Endothelial cell (in vitro differentiated cells): ENCODE results near the gene ATAD3C. TPM values are rescaled to one million over a fixed set of nuclear protein-coding genes. Genes with fewer than 3 reads are reported as not detected.
A peak's percentile ranks its signal among the peaks of the same experiment; 100 is the strongest.
"Not testable (repeated sequence)": the region's sequence is repeated elsewhere in the genome, so short reads cannot be mapped to it uniquely, and the experiment has no call there.

Source experiments
- DNase-seq: peaks from one replicate; pipeline ENCODE4 v3.0.0; 2021; ENCODE audit warnings: low spot score
- H3K27ac Mint-ChIP-seq: one replicate; pipeline ENCODE4 v1.8.0; 2021; ENCODE audit warnings: mixed read lengths, inconsistent platforms; ENCODE audit not compliant: unreplicated experiment
- H3K27me3 Mint-ChIP-seq: one replicate; pipeline ENCODE4 v1.8.0; 2021; ENCODE audit warnings: mild to moderate bottlenecking, moderate library complexity, mixed read lengths, inconsistent platforms; ENCODE audit not compliant: unreplicated experiment
- H3K36me3 Mint-ChIP-seq: one replicate; pipeline ENCODE4 v1.8.0; 2021; ENCODE audit warnings: mild to moderate bottlenecking, low read depth, mixed read lengths, inconsistent platforms; ENCODE audit not compliant: unreplicated experiment
- H3K4me1 Mint-ChIP-seq: one replicate; pipeline ENCODE4 v1.8.0; 2021; ENCODE audit warnings: mild to moderate bottlenecking, mixed read lengths, inconsistent platforms; ENCODE audit not compliant: unreplicated experiment
- H3K4me3 Mint-ChIP-seq: one replicate; pipeline ENCODE4 v1.8.0; 2021; ENCODE audit warnings: mild to moderate bottlenecking, mixed read lengths, inconsistent platforms; ENCODE audit not compliant: unreplicated experiment
- H3K9me3 Mint-ChIP-seq: one replicate; pipeline ENCODE4 v1.8.0; 2021; ENCODE audit warnings: mixed read lengths, inconsistent platforms; ENCODE audit not compliant: unreplicated experiment
- CTCF ChIP-seq: fragments of 200-600 bp; sonication (generic); IDR thresholded peaks from one replicate; pipeline ENCODE4 v1.5.0; 2021; ENCODE audit warnings: antibody characterized with exemption; ENCODE audit not compliant: unreplicated experiment
- total RNA-seq: library from RNA; stranded (reverse); fragmentation: NEBNext Ultra II Directional; extraction: Animal tissue kit (Norgen Biotek cat#: 25700); gene quantifications from one replicate; pipeline ENCODE4 v1.2.1, GENCODE V29; 2021; ENCODE audit not compliant: unreplicated experiment

Gene ATAD3C
- total RNA-seq, 1 donor from 2014 or later = 2.9 TPM

- Mint-ChIP-seq H3K4me3 (peak overlapping the region; percentile 37), H3K27ac (peak overlapping the region; percentile 82)
- H3K36me3 Mint-ChIP-seq, H3K4me1 Mint-ChIP-seq, H3K27me3 Mint-ChIP-seq, H3K9me3 Mint-ChIP-seq: not testable (repeated sequence)
- peak; percentile 62 for TF ChIP-seq CTCF
- peak; percentile 59 for DNase-seq
Measured at GRCh38 chr1:1504777-1505365, 55.4 kb downstream of the ATAD3C start.

DNA sequence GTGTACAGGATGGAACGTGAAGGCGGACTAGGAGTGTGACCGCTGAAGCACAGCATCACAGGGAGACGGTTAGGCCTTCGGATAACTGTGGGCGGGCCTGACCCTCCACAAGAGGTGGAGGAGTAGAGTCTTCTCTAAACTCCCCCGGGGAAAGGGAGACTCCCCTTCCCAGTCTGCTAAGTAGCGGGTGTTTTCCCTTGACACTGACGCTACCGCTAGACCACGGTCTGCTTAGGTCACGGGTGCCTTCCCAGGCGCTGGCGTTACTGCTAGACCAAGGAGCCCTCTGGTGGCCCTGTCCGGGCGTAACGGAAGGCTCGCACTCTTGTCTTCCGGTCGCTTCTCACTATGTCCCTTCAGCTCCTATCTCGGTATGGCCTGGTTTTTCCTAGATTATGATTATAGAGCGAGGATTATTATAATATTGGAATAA is 55.9 kb downstream of the ATAD3C start:
- not testable (repeated sequence) for DNase-seq, H3K27me3 Mint-ChIP-seq, H3K36me3 Mint-ChIP-seq, H3K27ac Mint-ChIP-seq, H3K4me1 Mint-ChIP-seq, H3K4me3 Mint-ChIP-seq, H3K9me3 Mint-ChIP-seq

GRCh38 chr1:1505801-1506200 is 56.3 kb downstream of the ATAD3C start:
- H3K27ac Mint-ChIP-seq, H3K4me1 Mint-ChIP-seq, H3K4me3 Mint-ChIP-seq, H3K36me3 Mint-ChIP-seq, H3K9me3 Mint-ChIP-seq, H3K27me3 Mint-ChIP-seq, DNase-seq: not testable (repeated sequence)

DNA sequence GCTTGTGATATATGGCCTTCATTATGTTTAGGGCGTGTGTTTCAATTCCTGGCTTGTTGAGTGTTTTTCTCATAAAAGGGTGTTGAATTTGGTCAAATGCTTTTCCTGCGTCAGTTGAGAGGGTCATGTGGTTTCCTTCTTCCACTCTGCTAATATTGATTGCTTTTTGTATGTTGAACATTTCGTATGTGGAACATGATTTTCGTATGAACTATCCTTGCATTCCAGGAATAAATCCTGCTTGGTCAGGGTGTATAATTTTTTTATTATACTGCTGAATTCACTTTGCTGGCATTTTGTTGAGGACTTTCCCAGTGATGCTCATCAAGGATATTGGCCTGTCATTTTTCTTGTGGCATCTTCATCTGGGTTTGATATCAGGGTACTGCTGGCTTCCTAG is 57.8 kb downstream of the ATAD3C start:
- H3K4me3 Mint-ChIP-seq = no peak overlapping the region
- peaks cover 8% of the 10 kb centered on the region for H3K4me1 Mint-ChIP-seq
- peaks cover 6% of the 10 kb centered on the region for H3K27me3 Mint-ChIP-seq
- H3K36me3 Mint-ChIP-seq = peaks cover 6% of the 10 kb centered on the region
- DNase-seq = no peak
- no peaks in the 10 kb centered on the region for H3K9me3 Mint-ChIP-seq
- no peak for TF ChIP-seq CTCF
- no peak overlapping the region for H3K27ac Mint-ChIP-seq

DNA sequence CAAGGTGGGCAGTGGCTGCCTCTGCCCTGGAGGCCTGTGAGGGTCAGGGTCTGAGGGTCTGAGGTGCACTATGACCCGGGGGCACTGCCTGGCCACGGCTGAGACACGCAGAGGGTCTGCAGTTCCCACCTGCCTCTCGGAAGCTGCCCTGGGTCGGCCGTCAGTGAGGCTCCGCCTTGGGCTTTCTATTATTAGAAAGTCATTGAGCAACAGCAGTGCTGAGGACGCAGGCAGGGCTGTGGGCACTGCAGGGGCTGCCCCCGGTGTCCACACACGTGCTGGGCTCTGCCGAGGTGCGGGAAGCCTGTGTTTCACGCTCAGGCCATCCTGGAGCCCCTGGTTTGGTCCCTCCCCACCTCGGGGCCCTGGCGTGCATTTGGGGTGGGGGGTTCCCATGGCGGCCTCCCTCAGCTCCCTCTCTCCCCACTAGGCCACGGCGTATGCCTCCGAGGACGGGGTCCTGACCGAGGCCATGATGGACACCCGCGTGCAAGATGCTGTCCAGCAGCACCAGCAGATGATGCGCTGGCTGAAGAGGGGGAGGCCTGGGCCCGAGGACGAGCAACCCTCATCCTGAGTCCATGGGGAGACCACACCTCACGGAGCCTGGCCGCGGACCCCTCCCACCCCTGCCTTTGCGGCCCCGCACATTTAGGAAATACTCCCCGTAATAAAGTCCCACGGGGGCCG is 59.4 kb downstream of the ATAD3C start:
- H3K36me3 Mint-ChIP-seq, H3K27ac Mint-ChIP-seq, H3K9me3 Mint-ChIP-seq, DNase-seq, H3K4me3 Mint-ChIP-seq, H3K27me3 Mint-ChIP-seq: not testable (repeated sequence)
- H3K4me1 Mint-ChIP-seq = peaks cover 10% of the 10 kb centered on the region

- not testable (repeated sequence) for H3K36me3 Mint-ChIP-seq, H3K9me3 Mint-ChIP-seq
Measured at GRCh38 chr1:1509465-1509850, 60.0 kb downstream of the ATAD3C start.

GRCh38 chr1:1510912-1511532 is 61.5 kb downstream of the ATAD3C start:
- Mint-ChIP-seq H3K27me3 (peaks cover 9% of the 10 kb centered on the region), H3K4me1 (peaks cover 8% of the 10 kb centered on the region), H3K9me3 (no peaks in the 10 kb centered on the region), H3K36me3 (peaks cover 6% of the 10 kb centered on the region), H3K4me3 (peak overlapping the region; percentile 98), H3K27ac (peak overlapping the region; percentile 95)
- no peak for DNase-seq
- TF ChIP-seq CTCF = no peak

More at GRCh38 chr1:1509465-1509850, 60.0 kb downstream of the ATAD3C start:
- H3K4me1 Mint-ChIP-seq = peaks cover 10% of the 10 kb centered on the region
- not testable (repeated sequence) for H3K4me3 Mint-ChIP-seq, H3K27me3 Mint-ChIP-seq, DNase-seq, H3K27ac Mint-ChIP-seq
